ENCODE data around the gene DNM3. TPM values are rescaled to one million over a fixed set of nuclear protein-coding genes. Genes with fewer than 3 reads are reported as not detected.

DNM3 gene
- total and polyA plus RNA-seq, 2 donors (not counting 3 experiments of a cell fraction or from before 2014, with no cell fraction given) = 1.4 to 2.5 TPM

GRCh38 chr1:172401892-172402291 lies 560.6 kb downstream of the DNM3 start:
- ChIA-PET POLR2A (no interaction called here), CTCF (interaction anchor here (1.1 to 6.1 kb wide), 2 partner anchors 76 to 400 kb away, joined by 3 to 73 read pairs; no protein-coding TSS in a partner anchor)
- Histone ChIP-seq H3K4me3 (replicated peaks in 1 of 3; ENCODE audit: insufficient read depth in 1 of 3, low read depth in 1 of 3, low read length in 3 of 3) (no peak overlapping the region), H3K9me1 (replicated peaks; ENCODE audit: control insufficient read depth, extremely low read depth, insufficient read depth, low read length) (no peaks in the 10 kb centered on the region), H3K79me2 (ENCODE audit: control insufficient read depth, insufficient read depth, low read length) (no peaks in the 10 kb centered on the region), H3K4me2 (ENCODE audit: insufficient read depth, low read length) (no peak overlapping the region), H3K36me3 (ENCODE audit: control insufficient read depth in 2 of 2, extremely low read depth in 1 of 2, insufficient read depth in 2 of 2, low read length in 2 of 2) (no peaks in the 10 kb centered on the region), H2AFZ (ENCODE audit: low read depth, low read length) (no peak overlapping the region), H3K9ac (replicated peaks; ENCODE audit: extremely low read depth, insufficient read depth, low read length) (no peak overlapping the region), H3K4me1 (ENCODE audit: control insufficient read depth, extremely low read depth, insufficient read depth, low read length) (peaks cover 22% of the 10 kb centered on the region), H3K27ac (ENCODE audit: insufficient read depth, low read depth, low read length) (no peak overlapping the region), H3K27me3 (ENCODE audit: control insufficient read depth in 2 of 2, insufficient read depth in 2 of 2, low read length in 2 of 2) (no peaks in the 10 kb centered on the region), H4K20me1 (replicated peaks; ENCODE audit: control insufficient read depth, extremely low read depth, insufficient read depth, low read length) (no peaks in the 10 kb centered on the region), H3K9me3 (replicated peaks; ENCODE audit: control insufficient read depth, insufficient read depth, low read length) (no peaks in the 10 kb centered on the region)
- intact Hi-C loops (cut with micrococcal nuclease) = no loop called here
- dilution Hi-C loops (cut with MboI; ENCODE audit: extremely low pct_ligation_motif_present, low sequenced_read_pairs) = loop anchor here (25.0 kb wide), 1 partner anchor 390 kb away; no protein-coding TSS in a partner anchor
- no TSS peak for BruUV-seq (replicated peaks)
- FAIRE-seq = no peak
- no peak for DNase-seq (ENCODE audit: low read depth, low spot score)
- TF ChIP-seq EZH2 (IDR thresholded peaks at IDR 0.05; ENCODE audit: borderline replicate concordance, low read depth, low read length, severe bottlenecking) = no peak
- TF ChIP-seq CTCF (IDR thresholded peaks at IDR 0.05; ENCODE audit: extremely low read depth in 1 of 2, insufficient read depth in 1 of 2, low read depth in 1 of 2, low read length in 2 of 2) = peak in 1 of 2 donors; percentile 7
- TF ChIP-seq MAX (IDR thresholded peaks at IDR 0.05; ENCODE audit: insufficient read depth, insufficient read length) = no peak
- TF ChIP-seq POLR2AphosphoS5 (IDR thresholded peaks at IDR 0.05; ENCODE audit: insufficient read depth, low read depth, low read length) = no peak
